ENCODE data around the gene ANO2.

The ANO2 gene

DNA sequence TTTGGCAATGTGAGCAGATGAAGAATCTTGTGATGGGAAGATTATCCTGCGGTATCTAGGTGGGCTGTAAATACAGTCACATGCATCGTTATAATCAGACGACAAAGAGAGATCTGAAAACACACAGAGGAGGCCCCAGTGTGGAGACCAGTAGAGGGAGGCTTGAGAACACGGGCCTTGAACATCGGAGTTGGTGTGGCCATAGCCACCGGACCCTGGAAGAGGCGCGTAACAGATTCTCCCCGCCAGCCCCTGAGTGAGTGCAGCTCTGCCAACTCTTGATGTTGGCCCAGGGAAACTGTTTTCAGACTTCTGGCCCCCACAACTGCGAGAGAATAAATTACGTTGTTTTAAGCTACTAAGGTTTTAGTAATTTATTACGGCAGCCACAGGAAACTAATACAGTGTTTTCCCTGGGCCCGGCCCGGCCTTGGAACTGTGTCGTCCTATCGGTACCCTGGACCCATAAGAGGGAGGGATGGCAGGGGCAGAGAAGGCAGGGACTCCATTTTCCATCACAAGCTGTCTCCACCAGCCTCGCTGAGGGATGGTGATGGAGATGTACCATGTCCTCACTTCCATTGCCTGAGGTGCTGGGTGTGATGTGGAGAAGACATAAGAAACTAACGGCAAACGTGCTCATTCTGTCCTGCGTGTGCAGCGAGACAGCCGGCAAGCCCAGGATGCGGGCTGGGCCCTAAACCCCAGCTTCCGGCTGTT lies 421.5 kb downstream of the ANO2 start:
- in situ Hi-C loops (cut with HindIII; ENCODE audit: low sequenced_read_pairs) = no loop called here

DNA sequence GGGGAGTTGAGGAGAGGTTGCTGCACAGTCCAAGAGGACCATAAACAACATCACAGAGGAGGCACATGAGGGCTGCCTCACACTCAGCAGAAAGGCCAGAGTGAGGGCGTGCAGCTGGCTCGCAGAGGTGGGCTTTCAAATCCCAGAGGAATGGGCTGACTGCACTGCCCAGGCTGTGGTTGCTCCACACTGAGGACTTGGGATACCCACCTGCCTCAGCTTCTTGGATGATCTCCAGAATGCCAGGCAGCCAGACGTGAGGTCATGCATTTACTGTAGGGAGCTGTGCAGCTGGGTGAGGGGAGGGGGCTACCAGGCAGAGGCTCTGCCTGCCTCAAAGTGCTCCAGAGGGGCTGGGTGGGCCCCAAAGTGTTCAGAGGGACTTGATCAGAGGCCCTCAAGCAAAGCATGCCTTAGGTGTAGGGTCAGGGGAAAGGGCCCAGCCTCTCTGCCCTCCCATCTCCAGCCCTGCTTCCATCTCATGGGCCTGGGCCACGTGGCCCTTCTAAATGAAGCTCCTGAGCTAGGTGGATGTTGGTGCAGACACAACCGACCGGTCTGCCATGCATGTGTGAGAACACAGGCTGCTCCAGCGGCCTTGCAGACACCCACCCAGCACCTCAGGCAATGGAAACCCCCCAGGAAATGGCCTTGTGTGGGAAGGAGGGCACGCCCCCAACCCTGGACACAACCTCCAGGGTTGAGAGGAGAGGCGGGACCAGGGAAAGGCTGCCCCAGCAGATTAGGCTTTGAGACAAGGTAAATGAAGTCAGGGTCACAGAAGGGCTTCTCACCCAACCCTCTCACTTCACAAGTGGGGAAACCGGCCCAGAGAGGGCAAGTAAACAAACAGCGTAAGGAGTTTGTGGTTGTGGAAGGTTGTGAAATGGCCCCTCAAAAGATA lies 422.4 kb downstream of the ANO2 start:
- in situ Hi-C loops (cut with HindIII; ENCODE audit: low sequenced_read_pairs) = no loop called here

- in situ Hi-C loops (cut with HindIII; ENCODE audit: low sequenced_read_pairs) = no loop called here
Observed at GRCh38 chr12:5521456-5522325, 423.4 kb downstream of the ANO2 start.

DNA sequence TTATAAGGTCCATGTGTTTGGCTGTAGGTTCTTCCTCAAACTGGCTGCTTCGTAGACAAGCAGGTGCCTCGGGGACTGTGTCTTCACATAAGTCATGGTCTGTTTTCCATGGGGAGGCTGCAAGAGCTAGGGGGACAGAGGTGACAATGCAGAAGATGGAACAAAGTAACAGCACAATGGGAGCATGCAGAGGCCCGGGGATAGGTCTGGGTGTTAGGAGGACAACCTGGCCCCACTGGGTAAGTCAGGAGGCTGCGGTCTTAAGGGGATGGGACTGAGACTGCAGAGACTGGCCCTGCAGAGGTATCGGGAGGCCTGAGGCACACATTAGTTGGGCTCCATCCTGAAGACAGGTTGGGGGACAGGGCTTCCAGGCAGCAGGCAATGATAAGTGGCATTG lies 424.2 kb downstream of the ANO2 start:
- in situ Hi-C loops (cut with HindIII; ENCODE audit: low sequenced_read_pairs) = no loop called here

DNA sequence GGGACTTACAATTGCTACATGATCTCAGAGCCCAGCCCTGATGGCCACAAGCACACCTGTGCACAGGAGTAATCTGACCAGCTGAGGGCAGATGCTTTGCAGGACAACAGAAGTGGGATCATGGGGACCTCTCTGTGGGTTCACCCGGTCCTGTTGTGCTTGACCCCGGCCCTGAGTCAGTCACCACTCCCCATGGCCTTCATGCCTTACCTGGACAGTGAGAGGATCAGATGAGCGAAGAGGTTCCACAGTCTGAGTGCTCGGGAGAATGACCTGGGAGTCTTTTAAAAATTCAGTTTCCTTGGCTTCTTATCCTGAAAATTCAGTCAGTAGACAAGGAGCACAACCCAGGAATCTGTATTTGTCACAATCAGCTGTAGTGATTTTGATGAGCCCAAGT lies 425.0 kb downstream of the ANO2 start:
- in situ Hi-C loops (cut with HindIII; ENCODE audit: low sequenced_read_pairs) = no loop called here

DNA sequence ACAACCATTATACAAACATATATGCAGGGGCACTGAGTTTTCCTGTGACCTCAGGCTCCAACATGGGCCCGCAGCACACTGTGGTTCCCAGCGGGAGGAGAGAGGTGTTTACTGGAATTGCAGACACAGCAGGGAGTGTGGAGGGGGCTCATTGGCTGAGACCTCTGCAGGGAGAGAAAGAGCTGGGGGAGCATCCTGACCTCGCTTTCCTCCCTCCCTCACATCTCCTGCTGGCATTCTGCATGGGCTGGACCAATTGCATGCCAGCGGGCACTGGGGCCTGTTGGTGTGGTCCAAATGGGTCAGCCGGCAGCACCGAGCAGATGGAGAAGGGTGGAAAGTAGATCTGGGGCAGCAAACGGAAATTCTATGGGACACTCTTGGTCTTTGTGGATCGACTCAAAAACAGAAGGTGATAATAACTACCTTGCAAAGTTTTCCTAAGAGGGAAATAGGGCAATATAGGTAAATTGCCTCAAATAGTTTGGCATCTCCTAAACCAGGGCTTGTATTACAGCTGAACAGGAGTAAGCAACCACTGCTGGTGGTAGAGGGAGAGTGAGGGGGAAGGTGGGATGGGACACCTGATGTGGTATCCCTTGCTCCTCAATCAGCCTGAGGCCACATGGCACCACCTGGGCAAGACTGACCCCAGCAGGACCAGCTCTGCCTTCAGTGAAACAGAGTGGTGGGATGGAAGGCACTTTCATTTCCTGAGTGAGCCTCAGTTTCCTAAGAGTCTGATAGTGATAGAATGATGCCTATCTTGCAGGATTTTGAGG lies 426.3 kb downstream of the ANO2 start:
- in situ Hi-C loops (cut with HindIII; ENCODE audit: low sequenced_read_pairs) = no loop called here

GRCh38 chr12:5516371-5517241 lies 428.5 kb downstream of the ANO2 start:
- in situ Hi-C loops (cut with HindIII; ENCODE audit: low sequenced_read_pairs) = no loop called here

DNA sequence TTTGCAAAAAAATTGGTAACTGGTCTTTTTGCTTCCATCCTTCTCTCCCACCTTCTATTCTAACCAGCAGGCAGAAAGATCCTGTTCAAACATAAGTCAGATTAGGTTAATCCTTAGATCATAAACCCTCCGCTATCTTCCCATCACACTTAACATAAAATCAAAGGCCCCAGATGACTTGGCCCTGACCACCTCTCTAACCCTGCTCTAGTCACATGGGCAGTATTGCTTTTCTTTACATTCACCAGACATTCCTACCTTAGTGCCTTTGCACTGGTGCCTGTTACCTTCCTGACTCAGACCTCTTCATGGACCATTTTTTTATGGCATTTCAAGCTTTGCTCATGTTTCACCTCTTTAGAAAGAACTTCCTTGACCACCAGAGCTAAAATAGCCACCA lies 429.6 kb downstream of the ANO2 start:
- in situ Hi-C loops (cut with HindIII; ENCODE audit: low sequenced_read_pairs) = no loop called here

GRCh38 chr12:5514545-5514944 lies 430.5 kb downstream of the ANO2 start:
- in situ Hi-C loops (cut with HindIII; ENCODE audit: low sequenced_read_pairs) = no loop called here

- in situ Hi-C loops (cut with HindIII; ENCODE audit: low sequenced_read_pairs) = no loop called here
Observed at GRCh38 chr12:5514016-5514415, 431.0 kb downstream of the ANO2 start.

DNA sequence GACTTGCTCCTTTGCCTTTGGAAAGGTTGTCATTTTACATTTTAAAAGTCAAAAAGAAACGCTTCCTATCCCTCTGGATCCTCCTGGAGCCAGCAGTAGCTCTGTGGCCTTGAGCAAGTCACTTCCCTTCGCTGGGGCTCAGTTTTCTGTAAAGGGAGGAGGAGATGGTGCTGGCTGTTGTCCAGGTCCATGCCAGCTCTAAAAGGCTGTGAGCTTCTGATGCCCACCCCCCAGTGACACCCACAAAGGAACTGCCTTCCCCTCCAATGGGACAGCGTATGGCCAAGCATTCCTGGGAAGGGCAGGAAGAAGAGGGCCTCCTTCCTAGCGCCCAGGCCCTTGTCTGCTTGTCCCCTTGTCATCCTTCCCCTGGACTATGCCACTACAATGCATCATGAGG lies 431.7 kb downstream of the ANO2 start:
- in situ Hi-C loops (cut with HindIII; ENCODE audit: low sequenced_read_pairs) = no loop called here
